ENCODE data around the gene SLC48A1.

DNA sequence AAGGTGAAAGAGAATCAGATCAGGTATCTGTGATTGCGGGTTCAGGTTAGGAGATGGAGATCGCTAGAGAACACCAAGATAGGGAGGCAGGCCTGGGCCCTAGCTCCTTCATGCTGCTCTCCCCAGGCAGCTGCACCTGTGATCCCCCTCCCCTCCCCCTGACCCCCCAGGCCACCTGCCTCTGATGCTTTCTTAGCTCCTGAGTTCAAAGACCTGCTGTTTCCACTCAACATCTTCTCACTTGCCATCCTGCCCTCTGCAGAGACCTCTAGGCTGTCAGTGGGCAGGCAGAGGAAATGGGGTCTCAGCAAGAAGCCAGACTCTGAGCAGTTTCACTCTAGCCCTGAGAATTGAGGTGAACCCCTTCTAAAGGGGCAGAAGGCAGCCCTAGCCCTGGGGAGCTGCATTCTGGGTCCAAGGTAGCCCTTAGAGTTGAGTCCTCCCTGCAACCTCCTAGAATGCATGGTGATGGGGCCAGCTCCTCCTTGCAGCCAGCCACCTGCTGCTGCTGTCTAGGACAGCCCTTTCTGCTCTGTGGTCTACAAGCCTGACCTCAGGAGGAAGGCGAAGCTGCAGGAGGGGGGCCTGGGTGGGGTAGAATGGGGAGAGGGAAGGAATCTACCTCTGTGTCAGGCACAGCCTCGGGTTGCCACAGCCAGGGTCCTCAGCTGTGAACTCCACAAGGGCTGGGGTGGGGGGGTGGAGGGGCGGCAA lies 6.4 kb upstream of the SLC48A1 start:
- no peak for TF ChIP-seq CTCF (IDR thresholded peaks at IDR 0.05)
- no peak for TF ChIP-seq POLR2A (IDR thresholded peaks at IDR 0.05)
